ENCODE data around the gene GSTK1.

DNA sequence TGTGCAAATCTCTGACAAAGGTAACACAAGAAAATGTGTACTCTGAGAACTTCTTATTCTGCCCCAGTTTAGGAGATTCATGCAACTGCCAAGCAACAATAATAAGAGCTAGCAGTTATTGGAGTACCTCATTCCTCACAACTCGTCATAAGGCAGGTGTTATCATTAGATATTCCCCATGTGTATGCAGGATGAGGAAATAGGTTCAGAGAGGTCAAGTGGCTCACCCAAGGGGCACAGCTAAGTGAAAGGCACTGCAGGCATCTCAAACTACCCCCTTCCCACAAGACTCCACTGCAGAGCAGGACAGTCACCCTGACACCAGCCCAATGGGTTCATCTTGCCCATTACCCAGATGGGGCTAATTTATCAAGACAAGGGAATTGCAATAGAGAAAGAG, 1.3 kb upstream of the GSTK1 start:
- TF ChIP-seq, protein P1, sequence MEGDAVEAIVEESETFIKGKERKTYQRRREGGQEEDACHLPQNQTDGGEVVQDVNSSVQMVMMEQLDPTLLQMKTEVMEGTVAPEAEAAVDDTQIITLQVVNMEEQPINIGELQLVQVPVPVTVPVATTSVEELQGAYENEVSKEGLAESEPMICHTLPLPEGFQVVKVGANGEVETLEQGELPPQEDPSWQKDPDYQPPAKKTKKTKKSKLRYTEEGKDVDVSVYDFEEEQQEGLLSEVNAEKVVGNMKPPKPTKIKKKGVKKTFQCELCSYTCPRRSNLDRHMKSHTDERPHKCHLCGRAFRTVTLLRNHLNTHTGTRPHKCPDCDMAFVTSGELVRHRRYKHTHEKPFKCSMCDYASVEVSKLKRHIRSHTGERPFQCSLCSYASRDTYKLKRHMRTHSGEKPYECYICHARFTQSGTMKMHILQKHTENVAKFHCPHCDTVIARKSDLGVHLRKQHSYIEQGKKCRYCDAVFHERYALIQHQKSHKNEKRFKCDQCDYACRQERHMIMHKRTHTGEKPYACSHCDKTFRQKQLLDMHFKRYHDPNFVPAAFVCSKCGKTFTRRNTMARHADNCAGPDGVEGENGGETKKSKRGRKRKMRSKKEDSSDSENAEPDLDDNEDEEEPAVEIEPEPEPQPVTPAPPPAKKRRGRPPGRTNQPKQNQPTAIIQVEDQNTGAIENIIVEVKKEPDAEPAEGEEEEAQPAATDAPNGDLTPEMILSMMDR (IDR thresholded peaks at IDR 0.05) = no peak
- TF ChIP-seq POLR2A (IDR thresholded peaks at IDR 0.05) = no peak

Data from thyroid gland (tissue), 4 donors.